ENCODE measurements around the gene ERGIC3. TPM values are rescaled to one million over a fixed set of nuclear protein-coding genes. Genes with fewer than 3 reads are reported as not detected.

Gene ERGIC3
- total and polyA plus RNA-seq, 2 donors (not counting 3 experiments of a cell fraction or from before 2014, with no cell fraction given): 203 to 419 TPM

- dilution Hi-C loops (cut with MboI; ENCODE audit: extremely low pct_ligation_motif_present, low sequenced_read_pairs): no loop called here
- no peak for FAIRE-seq
- H2AFZ ChIP-seq (ENCODE audit: low read depth, low read length): no peak overlapping the region
- H3K27ac ChIP-seq (ENCODE audit: insufficient read depth, low read depth, low read length): no peak overlapping the region
- no peaks in the 10 kb centered on the region for H3K9me3 ChIP-seq (replicated peaks; ENCODE audit: control insufficient read depth, insufficient read depth, low read length)
- H3K9me1 ChIP-seq (replicated peaks; ENCODE audit: control insufficient read depth, extremely low read depth, insufficient read depth, low read length): no peaks in the 10 kb centered on the region
- H4K20me1 ChIP-seq (replicated peaks; ENCODE audit: control insufficient read depth, extremely low read depth, insufficient read depth, low read length): no peaks in the 10 kb centered on the region
- no peak overlapping the region for H3K4me2 ChIP-seq (ENCODE audit: insufficient read depth, low read length)
- H3K27me3 ChIP-seq (ENCODE audit: control insufficient read depth in 2 of 2, insufficient read depth in 2 of 2, low read length in 2 of 2): no peaks in the 10 kb centered on the region
- H3K4me1 ChIP-seq (ENCODE audit: control insufficient read depth, extremely low read depth, insufficient read depth, low read length): no peaks in the 10 kb centered on the region
- H3K36me3 ChIP-seq (ENCODE audit: control insufficient read depth in 2 of 2, extremely low read depth in 1 of 2, insufficient read depth in 2 of 2, low read length in 2 of 2): no peaks in the 10 kb centered on the region
- POLR2A ChIA-PET: no interaction called here
- DNase-seq (ENCODE audit: low read depth, low spot score): no peak
- H3K9ac ChIP-seq (replicated peaks; ENCODE audit: extremely low read depth, insufficient read depth, low read length): no peak overlapping the region
- no peak for TF ChIP-seq GATA2 (IDR thresholded peaks at IDR 0.05; ENCODE audit: insufficient read depth, insufficient read length, low read depth, low read length)
- TF ChIP-seq CTCF (IDR thresholded peaks at IDR 0.05; ENCODE audit: extremely low read depth in 1 of 2, insufficient read depth in 1 of 2, low read depth in 1 of 2, low read length in 2 of 2): no peak
- TF ChIP-seq POLR2AphosphoS5 (IDR thresholded peaks at IDR 0.05; ENCODE audit: insufficient read depth, low read depth, low read length): no peak
- TF ChIP-seq FOS (IDR thresholded peaks at IDR 0.05; ENCODE audit: borderline replicate concordance, insufficient read depth, low read length): no peak
- no peak for TF ChIP-seq JUN (IDR thresholded peaks at IDR 0.05; ENCODE audit: borderline replicate concordance, insufficient read depth, insufficient read length, low read depth)
- no peak overlapping the region for H3K4me3 ChIP-seq (replicated peaks in 1 of 3; ENCODE audit: insufficient read depth in 1 of 3, low read depth in 1 of 3, low read length in 3 of 3)
- no peaks in the 10 kb centered on the region for H3K79me2 ChIP-seq (ENCODE audit: control insufficient read depth, insufficient read depth, low read length)
- CTCF ChIA-PET: interaction anchor here (1.0 to 1.1 kb wide), 3 partner anchors 9 to 14 kb away, joined by 3 to 4 read pairs (median 3); partner anchors contain the start of gene ERGIC3
- BruUV-seq (replicated peaks): no TSS peak
- intact Hi-C loops (cut with micrococcal nuclease): no loop called here
Observed at GRCh38 chr20:35527122-35527769, 14.6 kb upstream of the ERGIC3 start.
